Adrenal gland (tissue), 12 donors: ENCODE data around the gene FXYD7. TPM values are rescaled to one million over a fixed set of nuclear protein-coding genes. Genes with fewer than 3 reads are reported as not detected.
"Not testable (repeated sequence)": the region's sequence is repeated elsewhere in the genome, so short reads cannot be mapped to it uniquely, and the experiment has no call there.

Experiments
- DNase-seq, 7 donors: peaks; one replicate each; pipeline ENCODE4 v3.0.0-alpha.2; 2019 to 2020
- H3K27ac ChIP-seq, 5 donors: fragments of 200-600 bp; sonication (generic) in 4 of 5; 1 replicate in 3 of 5; 2 replicates in 2 of 5; pipeline versions ENCODE4 v1.5.1 to v1.8.0; 2016 to 2020; ENCODE audit warnings: mild to moderate bottlenecking in 1 of 5
- H3K27me3 ChIP-seq: fragments of 200-600 bp; 2 replicates; pipeline ENCODE4 v1.8.0; 2021
- H3K36me3 ChIP-seq, 2 donors: fragments of 200-600 bp; replicated peaks in 1 of 2; 1 replicate in 1 of 2; 2 replicates in 1 of 2; pipeline versions ENCODE4 v1.5.1 to v1.8.0; 2018 to 2022
- H3K4me1 ChIP-seq, 2 donors: fragments of 200-600 bp; replicated peaks in 1 of 2; 1 replicate in 1 of 2; 2 replicates in 1 of 2; pipeline versions ENCODE4 v1.5.1 to v1.8.0; 2018 to 2021
- H3K4me3 ChIP-seq, 4 donors: fragments of 200-600 bp; sonication (generic) in 3 of 4; one replicate each; pipeline ENCODE4 v1.5.1; 2016 to 2018
- H3K9me3 ChIP-seq, 3 donors: fragments of 200-600 bp; sonication (generic) in 1 of 3; replicated peaks in 1 of 3; 1 replicate in 2 of 3; 2 replicates in 1 of 3; pipeline versions ENCODE4 v1.5.1 to v1.8.0; 2016 to 2021
- POLR2A ChIP-seq, 2 donors: fragments of 450-650 bp; IDR thresholded peaks; one replicate each; pipeline ENCODE4 v1.6.1; 2017; ENCODE audit warnings: antibody characterized with exemption in 2 of 2, mild to moderate bottlenecking in 2 of 2, moderate library complexity in 1 of 2
- WGBS, 4 donors: extraction: QIAGEN DNeasy Blood & Tissue Kit in 2 of 4; methylation state at CpG; one replicate each; pipeline versions ENCODE4 v1.1.5 to v1.1.7; 2013 to 2017; 5-methylcytosine and 5-hydroxymethylcytosine counted together
- intact Hi-C, 2 donors: fragments of 100-400 bp; cut with DNase I; formaldehyde crosslinking; loops; one replicate each; pipeline versions ENCODE4 v1.14.1 to v1.15.0; 2022 to 2023
- polyA plus RNA-seq, 3 donors: library from polyadenylated mRNA; stranded (reverse); fragments of 200-250 nt in 2 of 3; fragments of 350-450 nt in 1 of 3; fragmentation: Illumina TruSeq in 1 of 3; extraction: RNeasy Lipid Tissue Mini Kit (QIAGEN cat#74804) in 1 of 3; gene quantifications; one replicate each; pipeline ENCODE4 v1.2.3, GENCODE V29; 2013 to 2014
- small RNA-seq, 2 donors: library from RNA; depleted of rRNA; stranded (forward); fragments of <200 nt; gene quantifications; one replicate each; pipeline ENCODE3, GENCODE V24; 2016
- total RNA-seq, 9 donors: library from RNA; depleted of rRNA in 4 of 9; stranded (reverse); fragments of >200 nt in 4 of 9; fragments of 120-200 nt in 1 of 9; fragmentation: NEBNext Ultra II Directional in 1 of 9; extraction: Animal tissue kit (Norgen Biotek cat#: 25700) in 1 of 9; gene quantifications; one replicate each; pipeline versions ENCODE4 v1.1.0 to v1.2.4, GENCODE V29; 2013 to 2023
- TF ChIP-seq, protein P1 (sequence below), 6 experiments: fragments of 450-650 bp in 4 of 6; fragments of 200-600 bp in 2 of 6; sonication (generic) in 1 of 6; IDR thresholded peaks; 1 replicate in 5 of 6; 2 replicates in 1 of 6; pipeline versions ENCODE4 v1.5.1 to v1.8.0; 2016 to 2021; ENCODE audit warnings: antibody characterized with exemption in 6 of 6, mild to moderate bottlenecking in 2 of 6, moderate library complexity in 1 of 6
- donor health status: healthy with polysubstance abuse.
- donor health status: Bipolar disorder and iron deficiency.
- donor health status: DM: yes; HTN: yes; CAD: no.
- donor health status: DM: no; HTN: no; CAD: no.
- donor health status: DM: no; HTN: no; CAD: no.
- donor health status: DM: yes; HTN: yes; CAD: no.

FXYD7 gene
- total and polyA plus RNA-seq, 12 donors = 0.39 to 0.67 (median 0.64) TPM; not detected in 9

DNA sequence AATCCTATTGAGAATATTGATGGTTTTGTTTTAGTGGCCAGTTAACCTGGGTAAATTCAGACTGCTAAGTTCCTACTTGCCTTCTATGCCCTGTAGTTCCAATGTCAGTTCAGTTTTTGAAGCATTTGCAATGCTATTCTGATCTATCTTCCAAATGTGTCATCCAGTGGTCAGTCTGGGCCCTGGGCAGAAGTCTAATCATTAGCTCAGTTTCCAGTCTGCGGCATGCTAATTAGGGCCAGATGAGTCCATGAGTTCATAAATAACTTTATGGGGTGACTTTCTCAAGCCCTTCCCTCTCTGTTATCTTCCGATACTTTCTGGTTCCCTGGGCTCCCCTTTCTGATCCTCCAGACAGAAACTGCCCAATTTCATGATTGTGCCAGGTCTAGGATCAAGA is 52.8 kb downstream of the FXYD7 start:
- intact Hi-C loops = no loop called here
- 54 to 63% (median 60%) methylated on average over 2 of the region's 2 CpGs for WGBS, 4 donors

DNA sequence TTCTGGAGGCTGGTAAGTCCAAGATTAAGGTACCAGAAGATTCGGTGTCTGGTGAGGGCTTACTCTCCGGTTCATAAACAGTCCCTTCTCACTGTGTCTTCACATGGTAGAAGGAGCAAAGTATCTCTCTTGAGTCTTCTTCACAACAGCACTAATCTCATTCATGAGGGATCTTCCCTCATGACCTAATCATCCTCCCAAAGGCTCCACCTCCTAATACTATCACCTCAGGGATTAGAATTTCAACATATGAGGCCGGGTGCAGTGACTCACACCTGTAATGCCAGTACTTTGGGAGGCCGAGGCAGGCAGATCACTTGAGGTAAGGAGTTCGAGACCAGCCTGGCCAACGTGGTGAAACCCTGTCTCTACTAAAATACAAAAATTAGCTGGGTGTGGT is 53.8 kb downstream of the FXYD7 start:
- H3K9me3 ChIP-seq, H3K4me1 ChIP-seq, DNase-seq, H3K4me3 ChIP-seq, H3K27ac ChIP-seq, H3K27me3 ChIP-seq, H3K36me3 ChIP-seq, intact Hi-C loops: not testable (repeated sequence)
- WGBS, 4 donors = 71 to 80% (median 75%) methylated on average over 6 of the region's 6 CpGs

More for the DNA sequence above, 52.8 kb downstream of the FXYD7 start:
- Histone ChIP-seq H3K9me3 (no peaks in the 10 kb centered on the region), H3K27me3 (no peaks in the 10 kb centered on the region), H3K4me3 (no peak overlapping the region), H3K4me1 (no peaks in the 10 kb centered on the region), H3K36me3 (no peaks in the 10 kb centered on the region), H3K27ac (no peak overlapping the region)
- DNase-seq = peak in 1 of 7 donors; percentile 14
- TF ChIP-seq, protein P1, sequence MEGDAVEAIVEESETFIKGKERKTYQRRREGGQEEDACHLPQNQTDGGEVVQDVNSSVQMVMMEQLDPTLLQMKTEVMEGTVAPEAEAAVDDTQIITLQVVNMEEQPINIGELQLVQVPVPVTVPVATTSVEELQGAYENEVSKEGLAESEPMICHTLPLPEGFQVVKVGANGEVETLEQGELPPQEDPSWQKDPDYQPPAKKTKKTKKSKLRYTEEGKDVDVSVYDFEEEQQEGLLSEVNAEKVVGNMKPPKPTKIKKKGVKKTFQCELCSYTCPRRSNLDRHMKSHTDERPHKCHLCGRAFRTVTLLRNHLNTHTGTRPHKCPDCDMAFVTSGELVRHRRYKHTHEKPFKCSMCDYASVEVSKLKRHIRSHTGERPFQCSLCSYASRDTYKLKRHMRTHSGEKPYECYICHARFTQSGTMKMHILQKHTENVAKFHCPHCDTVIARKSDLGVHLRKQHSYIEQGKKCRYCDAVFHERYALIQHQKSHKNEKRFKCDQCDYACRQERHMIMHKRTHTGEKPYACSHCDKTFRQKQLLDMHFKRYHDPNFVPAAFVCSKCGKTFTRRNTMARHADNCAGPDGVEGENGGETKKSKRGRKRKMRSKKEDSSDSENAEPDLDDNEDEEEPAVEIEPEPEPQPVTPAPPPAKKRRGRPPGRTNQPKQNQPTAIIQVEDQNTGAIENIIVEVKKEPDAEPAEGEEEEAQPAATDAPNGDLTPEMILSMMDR (IDR thresholded peaks at IDR 0.05) = no peak
- TF ChIP-seq POLR2A (IDR thresholded peaks at IDR 0.05) = no peak

- H3K27me3 ChIP-seq = no peaks in the 10 kb centered on the region
- TF ChIP-seq POLR2A (IDR thresholded peaks at IDR 0.05) = no peak
- TF ChIP-seq, protein P1 (IDR thresholded peaks at IDR 0.05) = no peak
Observed at GRCh38 chr19:35199481-35199880, 56.4 kb downstream of the FXYD7 start.

DNA sequence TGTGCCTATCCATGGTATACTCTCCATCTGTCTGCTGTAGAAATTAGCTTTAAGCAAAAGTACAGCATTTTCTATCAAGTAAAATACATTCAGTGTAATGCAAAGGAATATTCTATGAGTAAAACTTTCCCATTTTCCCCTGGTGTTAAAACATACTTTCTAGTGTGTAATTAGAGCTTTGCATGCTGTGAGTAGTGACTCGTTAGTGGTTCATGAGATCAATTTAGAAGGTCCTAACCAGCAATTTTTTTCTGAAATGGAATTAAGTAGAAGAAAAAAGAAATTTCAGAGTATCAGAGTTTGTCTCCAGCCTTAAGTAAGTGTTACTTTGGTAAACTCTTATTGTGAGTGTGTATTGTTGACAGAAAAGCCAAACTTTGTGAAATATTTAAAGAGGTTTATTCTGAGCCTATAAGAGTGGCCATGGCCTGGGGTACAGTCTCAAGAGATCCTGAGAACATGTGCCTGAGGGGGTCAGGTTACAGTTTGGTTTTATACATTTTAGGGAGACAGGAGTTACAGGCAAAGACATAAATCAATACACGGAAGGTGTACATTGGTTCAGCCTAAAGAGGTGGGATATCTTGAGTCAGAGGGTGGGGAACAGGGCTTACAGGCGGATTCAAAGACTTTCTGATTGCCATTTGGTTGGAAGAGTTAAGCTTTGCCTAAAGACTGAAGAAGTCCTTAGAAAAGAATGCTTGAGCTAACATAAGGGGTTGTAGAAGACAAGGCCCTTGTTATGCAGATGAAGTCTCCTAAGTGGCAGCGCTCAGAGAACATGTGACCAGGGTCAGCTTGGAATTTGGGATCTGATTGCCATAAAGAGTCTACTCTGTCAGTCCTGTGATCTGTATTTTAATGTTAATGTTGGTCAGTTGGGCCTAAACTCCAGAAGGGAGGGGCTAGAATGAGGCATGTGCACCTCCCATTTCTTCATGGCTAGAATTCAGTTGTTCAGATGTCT is 60.0 kb downstream of the FXYD7 start:
- 87 to 92% (median 87%) methylated on average over 4 of the region's 4 CpGs for WGBS, 4 donors

More at GRCh38 chr19:35199481-35199880, 56.4 kb downstream of the FXYD7 start:
- Histone ChIP-seq H3K9me3 (no peaks in the 10 kb centered on the region), H3K4me1 (peaks cover 0 to under 1% of the 10 kb centered on the region in 2 donors), H3K27ac (no peak overlapping the region), H3K36me3 (no peaks in the 10 kb centered on the region), H3K4me3 (no peak overlapping the region)
- intact Hi-C loops = no loop called here
- DNase-seq = no peak
- WGBS, 4 donors = 61 to 83% (median 73%) methylated on average over 2 of the region's 2 CpGs

More for the DNA sequence above, 60.0 kb downstream of the FXYD7 start:
- Histone ChIP-seq H3K27me3 (no peaks in the 10 kb centered on the region), H3K4me3 (no peak overlapping the region), H3K27ac (no peak overlapping the region), H3K9me3 (no peaks in the 10 kb centered on the region), H3K4me1 (peaks cover 0 to 6% of the 10 kb centered on the region in 2 donors), H3K36me3 (no peaks in the 10 kb centered on the region)
- TF ChIP-seq POLR2A (IDR thresholded peaks at IDR 0.05) = no peak
- TF ChIP-seq, protein P1 (IDR thresholded peaks at IDR 0.05) = no peak
- intact Hi-C loops = no loop called here
- DNase-seq = peak in 1 of 7 donors; percentile 15

Small RNA genes within 50 kb of the gene (small RNA-seq; reads per million reads assigned to genes)
- gene AC020907.2 = 0 reads per million in 2 donors

Other genes starting within 250 kb of the FXYD7 start
- gene ZNF30, start 216.4 kb upstream of the FXYD7 start, total RNA-seq = 1 to 10 TPM; 2.1 to 5.6 (median 3.6) TPM
- gene ZNF30, start 216.4 kb upstream of the FXYD7 start, polyA plus RNA-seq = 1 to 10 TPM; 2.8 to 5.3 (median 3.6) TPM
- gene ZNF792, start 179.0 kb upstream of the FXYD7 start, total RNA-seq = 1 to 10 TPM; 3.3 to 8.4 (median 6.8) TPM
- gene ZNF792, start 179.0 kb upstream of the FXYD7 start, polyA plus RNA-seq = 1 to 10 TPM in 1 of 3 donors, under 1 TPM in 2; 0.61 to 2.1 (median 0.97) TPM
- gene GRAMD1A, start 142.9 kb upstream of the FXYD7 start, total RNA-seq = 100 to 1,000 TPM in 1 of 9 donors, 10 to 100 TPM in 8; 31.2 to 101 (median 79.4) TPM
- 100 to 1,000 TPM in 1 of 3 donors, 10 to 100 TPM in 2; 41.5 to 125 (median 74.9) TPM for gene GRAMD1A, start 142.9 kb upstream of the FXYD7 start, polyA plus RNA-seq
- 10 to 100 TPM in 6 of 9 donors, 1 to 10 TPM in 2, under 1 TPM in 1; 0.83 to 34.5 (median 15.7) TPM for gene SCN1B, start 112.8 kb upstream of the FXYD7 start, total RNA-seq
- gene SCN1B, start 112.8 kb upstream of the FXYD7 start, polyA plus RNA-seq = 10 to 100 TPM in 2 of 3 donors, 1 to 10 TPM in 1; 4.4 to 13.2 (median 11.6) TPM
- gene HPN, start 101.5 kb upstream of the FXYD7 start, total RNA-seq = 1 to 10 TPM in 2 of 9 donors, under 1 TPM in 6, not detected in 1; 0.20 to 2.6 (median 0.78) TPM
- 1 to 10 TPM in 1 of 3 donors, under 1 TPM in 1, not detected in 1; 0.88 to 1.7 TPM for gene HPN, start 101.5 kb upstream of the FXYD7 start, polyA plus RNA-seq
- gene FXYD3, start 27.4 kb upstream of the FXYD7 start, total RNA-seq = 1 to 10 TPM in 2 of 9 donors, under 1 TPM in 3, not detected in 4; 0.34 to 4.6 (median 0.75) TPM
- gene FXYD3, start 27.4 kb upstream of the FXYD7 start, polyA plus RNA-seq = 1 to 10 TPM in 2 of 3 donors, under 1 TPM in 1; 0.35 to 4.0 (median 4.0) TPM
- gene LGI4, start 8.2 kb upstream of the FXYD7 start, total RNA-seq = 1 to 10 TPM in 6 of 9 donors, under 1 TPM in 3; 0.17 to 4.4 (median 1.0) TPM
- gene LGI4, start 8.2 kb upstream of the FXYD7 start, polyA plus RNA-seq = 10 to 100 TPM in 2 of 3 donors, 1 to 10 TPM in 1; 1.8 to 22.4 (median 19.5) TPM
- gene FXYD1, start 4.4 kb upstream of the FXYD7 start, total RNA-seq = 10 to 100 TPM in 3 of 9 donors, 1 to 10 TPM in 5, not detected in 1; 2.0 to 16.1 (median 6.6) TPM
- gene FXYD1, start 4.4 kb upstream of the FXYD7 start, polyA plus RNA-seq = 10 to 100 TPM in 2 of 3 donors, 1 to 10 TPM in 1; 5.5 to 58.6 (median 45.7) TPM
- 10 to 100 TPM in 8 of 9 donors, 1 to 10 TPM in 1; 4.2 to 68.4 (median 30.4) TPM for gene FXYD5, start 11.5 kb downstream of the FXYD7 start, total RNA-seq
- gene FXYD5, start 11.5 kb downstream of the FXYD7 start, polyA plus RNA-seq = 100 to 1,000 TPM in 1 of 3 donors, 10 to 100 TPM in 2; 34.6 to 123 (median 84.2) TPM
- gene FAM187B, start 85.5 kb downstream of the FXYD7 start, total RNA-seq = under 1 TPM in 2 of 9 donors, not detected in 7; 0.06 to 0.18 TPM
- gene FAM187B, start 85.5 kb downstream of the FXYD7 start, polyA plus RNA-seq = under 1 TPM in 2 of 3 donors, not detected in 1; 0.13 to 0.48 TPM
- 100 to 1,000 TPM in 1 of 9 donors, 10 to 100 TPM in 8; 30.2 to 106 (median 54.7) TPM for gene LSR, start 105.7 kb downstream of the FXYD7 start, total RNA-seq
- gene LSR, start 105.7 kb downstream of the FXYD7 start, polyA plus RNA-seq = 10 to 100 TPM in 2 of 3 donors, 1 to 10 TPM in 1; 8.2 to 87.8 (median 62.7) TPM
- 100 to 1,000 TPM in 8 of 9 donors, 10 to 100 TPM in 1; 50.6 to 220 (median 145) TPM for gene USF2, start 125.7 kb downstream of the FXYD7 start, total RNA-seq
- 100 to 1,000 TPM; 116 to 302 (median 169) TPM for gene USF2, start 125.7 kb downstream of the FXYD7 start, polyA plus RNA-seq
- gene HAMP, start 139.3 kb downstream of the FXYD7 start, total RNA-seq = 1 to 10 TPM in 2 of 9 donors, under 1 TPM in 3, not detected in 4; 0.57 to 1.7 (median 0.90) TPM
- 1 to 10 TPM in 2 of 3 donors, under 1 TPM in 1; 0.84 to 9.3 (median 1.5) TPM for gene HAMP, start 139.3 kb downstream of the FXYD7 start, polyA plus RNA-seq
- 10 to 100 TPM in 1 of 9 donors, 1 to 10 TPM in 6, under 1 TPM in 1, not detected in 1; 0.45 to 45.0 (median 4.4) TPM for gene MAG, start 148.9 kb downstream of the FXYD7 start, total RNA-seq
- under 1 TPM; 0.33 to 0.88 (median 0.40) TPM for gene MAG, start 148.9 kb downstream of the FXYD7 start, polyA plus RNA-seq
- gene CD22, start 185.9 kb downstream of the FXYD7 start, total RNA-seq = 10 to 100 TPM in 2 of 9 donors, 1 to 10 TPM in 7; 1.8 to 16.1 (median 7.3) TPM
- gene CD22, start 185.9 kb downstream of the FXYD7 start, polyA plus RNA-seq = 1 to 10 TPM; 3.5 to 6.4 (median 4.2) TPM
- gene FFAR1, start 204.6 kb downstream of the FXYD7 start, total RNA-seq = under 1 TPM in 1 of 9 donors, not detected in 8; 0.11 TPM
- under 1 TPM in 1 of 3 donors, not detected in 2; 0.03 TPM for gene FFAR1, start 204.6 kb downstream of the FXYD7 start, polyA plus RNA-seq
- under 1 TPM in 2 of 9 donors, not detected in 7; 0.11 to 0.18 TPM for gene FFAR3, start 215.2 kb downstream of the FXYD7 start, total RNA-seq
- gene FFAR3, start 215.2 kb downstream of the FXYD7 start, polyA plus RNA-seq = under 1 TPM in 2 of 3 donors, not detected in 1; 0.16 to 0.17 TPM
- gene GPR42, start 227.8 kb downstream of the FXYD7 start, total RNA-seq = not detected
- gene GPR42, start 227.8 kb downstream of the FXYD7 start, polyA plus RNA-seq = not detected